Erythroblast (primary cell): ENCODE results near the gene THSD4.

ENCODE experiments used
- GATA1 ChIP-seq: IDR thresholded peaks from 2 replicates; pipeline ENCODE4 v1.6.1; 2011; ENCODE audit warnings: low read depth, mild to moderate bottlenecking, control low read depth, low read length, moderate library complexity
- POLR2A ChIP-seq: IDR thresholded peaks from 2 replicates; pipeline ENCODE4 v1.6.1; 2011; ENCODE audit warnings: mild to moderate bottlenecking, low read length

DNA sequence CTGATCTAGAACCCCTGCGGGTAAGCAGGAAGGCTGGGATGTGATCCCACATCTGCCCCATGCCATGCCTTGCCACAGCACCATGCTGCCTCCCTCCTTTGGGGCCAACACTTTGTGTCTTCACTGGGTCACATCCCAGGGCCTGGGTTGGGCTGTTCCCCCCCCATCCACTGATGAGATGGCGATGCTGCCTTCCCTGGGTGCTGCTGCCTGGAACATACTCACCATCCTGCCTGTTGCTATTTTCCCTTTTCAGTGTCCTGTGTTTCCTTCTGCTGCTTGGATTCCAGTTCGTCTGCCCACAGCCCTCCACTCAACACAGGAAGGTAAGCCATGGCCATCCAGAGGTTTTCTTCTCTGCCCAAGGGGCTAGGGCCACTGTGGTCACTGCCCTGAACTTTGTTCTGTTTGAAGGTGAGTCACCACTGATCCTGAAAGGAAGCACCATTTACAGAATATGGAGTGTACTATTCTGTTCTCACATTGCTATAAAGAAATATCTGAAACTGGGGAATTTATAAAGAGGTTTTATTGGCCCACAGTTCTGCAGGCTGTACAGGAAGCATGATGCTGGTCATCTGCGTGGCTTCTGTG is 39.4 kb downstream of the THSD4 start:
- TF ChIP-seq POLR2A, result no peak
- TF ChIP-seq GATA1, result no peak
